DOHH2 (cell line): ENCODE results near the gene MAPK8IP2.
"Not testable (repeated sequence)": the region's sequence is repeated elsewhere in the genome, so short reads cannot be mapped to it uniquely, and the experiment has no call there.

Source experiments
- H3F3A ChIP-seq: fragments of 200-600 bp; sonication (generic), shearing (Covaris generic); 2 replicates; pipeline ENCODE4 v1.6.0; 2016; ENCODE audit warnings: antibody characterized with exemption, mild to moderate bottlenecking; ENCODE audit not compliant: control insufficient read depth, insufficient read depth
- H3K27ac ChIP-seq: fragments of 200-600 bp; sonication (generic); 2 replicates; pipeline ENCODE4 v1.5.1; 2014; ENCODE audit warnings: low read depth, mild to moderate bottlenecking, low read length, moderate library complexity
- H3K27me3 ChIP-seq: fragments of 200-600 bp; sonication (generic); 2 replicates; pipeline ENCODE4 v1.6.1; 2014; ENCODE audit warnings: mild to moderate bottlenecking, low read length, mixed read lengths; ENCODE audit not compliant: control insufficient read depth
- H3K36me3 ChIP-seq: fragments of 200-600 bp; sonication (generic); 2 replicates; pipeline ENCODE4 v1.6.1; 2014; ENCODE audit warnings: mild to moderate bottlenecking, low read length, moderate library complexity, mixed read lengths; ENCODE audit not compliant: control insufficient read depth
- H3K4me1 ChIP-seq: fragments of 200-600 bp; sonication (generic); 2 replicates; pipeline ENCODE4 v1.6.1; 2014; ENCODE audit warnings: mild to moderate bottlenecking, low read length, mixed read lengths; ENCODE audit not compliant: control insufficient read depth
- H3K4me2 ChIP-seq: fragments of 200-600 bp; sonication (generic); 2 replicates; pipeline ENCODE4 v1.6.0; 2014; ENCODE audit warnings: mild to moderate bottlenecking, low read length, moderate library complexity
- H3K4me3 ChIP-seq: fragments of 200-600 bp; sonication (generic); 2 replicates; pipeline ENCODE4 v1.5.1; 2014; ENCODE audit warnings: mild to moderate bottlenecking, low read length, mixed read lengths
- H3K79me2 ChIP-seq: fragments of 200-600 bp; sonication (generic); 2 replicates; pipeline ENCODE4 v1.6.1; 2014; ENCODE audit warnings: mild to moderate bottlenecking, low read length, mixed read lengths; ENCODE audit not compliant: control insufficient read depth
- H3K9me2 ChIP-seq: fragments of 200-600 bp; sonication (generic); replicated peaks from 2 replicates; pipeline ENCODE4 v1.6.1; 2014; ENCODE audit warnings: mild to moderate bottlenecking, low read length, mixed read lengths; ENCODE audit not compliant: control insufficient read depth
- H3K9me3 ChIP-seq: fragments of 200-600 bp; sonication (generic); 2 replicates; pipeline ENCODE4 v1.6.1; 2014; ENCODE audit warnings: antibody characterized with exemption, low read length, mixed read lengths; ENCODE audit not compliant: control insufficient read depth, insufficient read depth
- H4K20me1 ChIP-seq: fragments of 200-600 bp; sonication (generic); 2 replicates; pipeline ENCODE4 v1.6.0; 2014; ENCODE audit warnings: low read depth, mild to moderate bottlenecking, antibody characterized with exemption, low read length, moderate library complexity; ENCODE audit not compliant: control insufficient read depth, insufficient read depth
- EZH2phosphoT487 ChIP-seq: fragments of 200-600 bp; sonication (generic); IDR thresholded peaks from 2 replicates; pipeline ENCODE4 v1.6.1; 2017; ENCODE audit warnings: borderline replicate concordance, mild to moderate bottlenecking, antibody characterized with exemption, low read length, moderate library complexity, mixed read lengths
- TF ChIP-seq, protein P1 (sequence below): fragments of 200-600 bp; sonication (generic); IDR thresholded peaks from one replicate; pipeline ENCODE4 v1.5.1; 2014; ENCODE audit warnings: antibody characterized with exemption, mild to moderate bottlenecking, low read depth, low read length; ENCODE audit not compliant: poor library complexity, severe bottlenecking

The MAPK8IP2 gene

DNA sequence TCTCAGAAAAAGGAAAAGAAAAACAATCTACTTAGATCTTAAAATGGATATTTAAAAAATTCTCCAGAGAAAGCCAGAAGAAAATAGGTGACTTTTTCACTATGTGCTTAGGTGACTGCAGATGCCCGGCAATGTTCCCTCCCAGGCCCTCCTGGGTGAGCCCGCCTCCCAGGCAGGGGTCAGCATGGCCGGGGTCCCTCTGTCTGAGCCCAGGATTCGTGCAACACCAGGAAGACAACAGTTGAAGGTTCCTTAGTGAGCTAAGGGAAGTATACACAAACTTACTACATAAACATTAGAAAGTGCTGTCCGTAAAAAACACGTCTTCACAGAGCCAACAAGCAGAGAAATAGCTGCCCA is 11.6 kb downstream of the MAPK8IP2 start:
- Histone ChIP-seq H3K9me3 (no peaks in the 10 kb centered on the region), H3K4me3 (no peak overlapping the region), H3K9me2 (no peaks in the 10 kb centered on the region), H3K36me3 (no peaks in the 10 kb centered on the region), H3K27ac (no peak overlapping the region), H3F3A (0 out of 2 replicates have a peak, but pooled peaks cover 2% of the 10 kb centered on the region), H3K4me1 (peaks cover 7% of the 10 kb centered on the region; the same call in 1 of the 2 replicates), H3K4me2 (no peak overlapping the region), H4K20me1 (no peaks in the 10 kb centered on the region), H3K27me3 (peaks cover 31% of the 10 kb centered on the region), H3K79me2 (no peaks in the 10 kb centered on the region)
- no peak for TF ChIP-seq EZH2phosphoT487
- TF ChIP-seq, protein P1, sequence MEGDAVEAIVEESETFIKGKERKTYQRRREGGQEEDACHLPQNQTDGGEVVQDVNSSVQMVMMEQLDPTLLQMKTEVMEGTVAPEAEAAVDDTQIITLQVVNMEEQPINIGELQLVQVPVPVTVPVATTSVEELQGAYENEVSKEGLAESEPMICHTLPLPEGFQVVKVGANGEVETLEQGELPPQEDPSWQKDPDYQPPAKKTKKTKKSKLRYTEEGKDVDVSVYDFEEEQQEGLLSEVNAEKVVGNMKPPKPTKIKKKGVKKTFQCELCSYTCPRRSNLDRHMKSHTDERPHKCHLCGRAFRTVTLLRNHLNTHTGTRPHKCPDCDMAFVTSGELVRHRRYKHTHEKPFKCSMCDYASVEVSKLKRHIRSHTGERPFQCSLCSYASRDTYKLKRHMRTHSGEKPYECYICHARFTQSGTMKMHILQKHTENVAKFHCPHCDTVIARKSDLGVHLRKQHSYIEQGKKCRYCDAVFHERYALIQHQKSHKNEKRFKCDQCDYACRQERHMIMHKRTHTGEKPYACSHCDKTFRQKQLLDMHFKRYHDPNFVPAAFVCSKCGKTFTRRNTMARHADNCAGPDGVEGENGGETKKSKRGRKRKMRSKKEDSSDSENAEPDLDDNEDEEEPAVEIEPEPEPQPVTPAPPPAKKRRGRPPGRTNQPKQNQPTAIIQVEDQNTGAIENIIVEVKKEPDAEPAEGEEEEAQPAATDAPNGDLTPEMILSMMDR = no peak

DNA sequence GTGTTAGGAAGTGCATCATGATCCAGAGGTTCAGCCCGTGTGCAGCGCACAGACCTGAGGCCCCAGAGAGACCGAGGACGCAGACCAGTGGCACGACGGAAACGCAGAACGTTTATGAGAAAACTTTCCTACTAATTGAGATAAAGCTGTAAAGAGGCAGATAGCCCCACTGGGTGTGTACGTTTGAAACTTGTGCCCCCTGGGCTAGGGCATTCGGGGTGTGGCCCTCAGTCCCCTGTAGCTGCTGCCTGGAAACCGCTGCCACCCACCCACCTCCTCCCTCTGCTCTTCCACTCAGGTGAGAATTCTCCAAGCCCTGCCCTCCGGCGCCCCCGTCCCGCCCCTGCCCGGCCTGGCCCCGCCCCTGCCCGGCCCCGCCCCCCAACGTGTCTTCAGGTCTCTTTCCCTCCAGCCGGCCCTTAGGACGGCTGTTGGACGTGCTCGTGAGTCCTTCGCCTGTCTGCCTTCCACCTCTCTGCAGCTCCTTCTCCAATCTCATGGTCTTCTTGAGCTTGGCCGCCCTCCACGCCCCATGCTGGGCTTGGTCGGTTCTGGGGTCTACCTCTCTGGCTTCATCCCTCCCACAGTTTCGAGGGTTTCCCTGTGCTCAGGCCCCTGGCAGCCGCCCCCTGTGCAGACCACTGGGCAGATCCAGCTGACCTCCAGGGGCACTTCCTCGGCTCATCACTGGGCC is 12.1 kb downstream of the MAPK8IP2 start:
- no peaks in the 10 kb centered on the region for H3K9me2 ChIP-seq
- no peaks in the 10 kb centered on the region for H3K79me2 ChIP-seq
- H4K20me1 ChIP-seq = no peaks in the 10 kb centered on the region
- H3K4me2 ChIP-seq = no peak overlapping the region
- no peak for TF ChIP-seq EZH2phosphoT487
- TF ChIP-seq, protein P1 = no peak
- no peaks in the 10 kb centered on the region for H3K36me3 ChIP-seq
- no peaks in the 10 kb centered on the region for H3K9me3 ChIP-seq
- H3K4me3 ChIP-seq = no peak overlapping the region
- H3K27me3 ChIP-seq = peaks cover 28% of the 10 kb centered on the region
- peaks cover 7% of the 10 kb centered on the region; the same call in 1 of the 2 replicates for H3K4me1 ChIP-seq
- 0 out of 2 replicates have a peak, but pooled peaks cover 2% of the 10 kb centered on the region for H3F3A ChIP-seq
- no peak overlapping the region for H3K27ac ChIP-seq

DNA sequence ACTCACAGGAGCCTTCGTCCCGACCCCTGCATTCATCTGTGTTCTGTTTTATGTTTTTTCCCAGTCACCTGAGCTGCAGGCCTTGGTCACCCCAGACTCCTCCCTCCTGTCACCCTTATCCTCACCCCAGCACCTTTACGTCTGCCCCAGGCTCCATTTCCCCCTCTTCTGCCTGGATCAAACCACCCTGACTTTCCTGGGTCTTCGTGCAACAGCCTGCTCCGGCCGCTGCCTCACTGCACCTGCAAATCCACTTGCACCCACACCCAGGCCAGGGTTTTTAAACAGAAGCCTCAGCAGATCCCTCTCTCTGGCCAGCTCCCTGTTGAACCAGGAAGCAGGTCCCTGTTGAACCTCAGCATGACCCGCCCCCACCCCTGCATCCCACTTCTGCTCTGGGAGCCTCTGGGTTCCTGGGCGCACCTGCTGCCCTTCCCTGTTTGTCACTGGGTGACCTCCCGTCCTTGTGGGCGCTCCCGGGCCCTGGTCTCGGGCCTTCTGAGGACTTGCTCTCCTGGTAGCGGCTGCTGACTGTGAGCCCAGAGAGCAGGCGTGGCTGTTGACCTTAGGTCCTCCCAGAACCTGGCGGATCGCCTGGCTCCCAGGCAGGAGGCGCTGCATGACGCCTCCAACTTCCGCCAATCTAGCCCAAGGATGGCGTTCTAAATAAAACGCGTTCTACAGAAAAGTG is 12.8 kb downstream of the MAPK8IP2 start:
- peaks cover 7% of the 10 kb centered on the region; the same call in 1 of the 2 replicates for H3K4me1 ChIP-seq
- no peak overlapping the region for H3K4me3 ChIP-seq
- H3K27ac ChIP-seq = no peak overlapping the region
- peaks cover 25% of the 10 kb centered on the region for H3K27me3 ChIP-seq
- H3K9me2 ChIP-seq = no peaks in the 10 kb centered on the region
- H3K4me2 ChIP-seq = no peak overlapping the region
- H4K20me1 ChIP-seq = no peaks in the 10 kb centered on the region
- H3F3A ChIP-seq = 0 out of 2 replicates have a peak, but pooled peaks cover 2% of the 10 kb centered on the region
- no peaks in the 10 kb centered on the region for H3K36me3 ChIP-seq
- no peak for TF ChIP-seq EZH2phosphoT487
- TF ChIP-seq, protein P1 = no peak
- H3K79me2 ChIP-seq = no peaks in the 10 kb centered on the region
- H3K9me3 ChIP-seq = no peaks in the 10 kb centered on the region

DNA sequence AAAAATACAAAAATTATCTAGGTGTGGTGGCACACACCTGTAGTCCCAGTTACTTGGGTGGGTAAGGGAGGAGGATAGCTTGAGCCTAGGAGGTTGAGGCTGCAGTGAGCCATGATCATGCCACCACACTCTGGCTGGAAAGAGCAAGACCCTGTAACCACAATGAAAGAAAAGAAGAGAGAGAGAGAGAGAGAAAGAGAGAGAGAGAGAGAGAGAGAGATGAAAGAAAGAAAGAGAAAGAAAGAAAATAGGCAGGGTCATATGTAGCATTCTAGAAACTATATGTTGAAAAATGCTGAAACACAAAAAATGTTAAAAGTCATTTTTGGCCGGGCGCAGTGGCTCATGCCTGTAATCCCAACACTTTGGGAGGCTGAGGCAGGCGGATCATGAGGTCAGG is 13.7 kb downstream of the MAPK8IP2 start:
- not testable (repeated sequence) for H3K4me1 ChIP-seq, H3K36me3 ChIP-seq, H3K4me2 ChIP-seq, H3K4me3 ChIP-seq, H3F3A ChIP-seq, H4K20me1 ChIP-seq, H3K27ac ChIP-seq, H3K9me3 ChIP-seq, H3K9me2 ChIP-seq, H3K79me2 ChIP-seq
- H3K27me3 ChIP-seq = peaks cover 19% of the 10 kb centered on the region
